HG03066 (cell line): ENCODE data around the gene RTP5.
A peak's percentile ranks its signal among the peaks of the same experiment; 100 is the strongest.
"Not testable (repeated sequence)": the region's sequence is repeated elsewhere in the genome, so short reads cannot be mapped to it uniquely, and the experiment has no call there.

Experiments
- ATAC-seq: cut with Tn5 transposase; IDR thresholded peaks from one replicate; pipeline ENCODE4 v1.9.1; 2021; ENCODE audit warnings: low read depth; ENCODE audit not compliant: unreplicated experiment

The RTP5 gene

GRCh38 chr2:241870081-241870541 lies 582 bp downstream of the RTP5 start:
- ATAC-seq, result no peak

GRCh38 chr2:241870611-241871537 lies 1.3 kb downstream of the RTP5 start:
- no peak for ATAC-seq

- no peak for ATAC-seq
Measured at GRCh38 chr2:241871538-241872312, 2.2 kb downstream of the RTP5 start.

GRCh38 chr2:241872313-241872642 lies 2.7 kb downstream of the RTP5 start:
- no peak for ATAC-seq

- no peak for ATAC-seq
Measured at GRCh38 chr2:241873081-241873802, 3.7 kb downstream of the RTP5 start.

GRCh38 chr2:241873803-241874110 lies 4.2 kb downstream of the RTP5 start:
- ATAC-seq, result no peak

- ATAC-seq, result no peak
Measured at GRCh38 chr2:241874277-241874925, 4.9 kb downstream of the RTP5 start.

GRCh38 chr2:241875754-241876527 lies 6.4 kb downstream of the RTP5 start:
- ATAC-seq, result not testable (repeated sequence)

GRCh38 chr2:241876528-241877196 lies 7.1 kb downstream of the RTP5 start:
- ATAC-seq, result no peak

GRCh38 chr2:241877197-241877685 lies 7.7 kb downstream of the RTP5 start:
- no peak for ATAC-seq

GRCh38 chr2:241877989-241878970 lies 8.8 kb downstream of the RTP5 start:
- no peak for ATAC-seq

- ATAC-seq, result no peak
Measured at GRCh38 chr2:241879326-241879725, 9.8 kb downstream of the RTP5 start.

GRCh38 chr2:241880311-241881073 lies 11.0 kb downstream of the RTP5 start:
- ATAC-seq, result no peak

GRCh38 chr2:241882091-241882625 lies 12.6 kb downstream of the RTP5 start:
- ATAC-seq, result peak; percentile 57

GRCh38 chr2:241884951-241885290 lies 15.4 kb downstream of the RTP5 start:
- no peak for ATAC-seq

- no peak for ATAC-seq
Measured at GRCh38 chr2:241885291-241885945, 15.9 kb downstream of the RTP5 start.
